ENCODE results near the gene PRKCB.
"Not testable (repeated sequence)": the region's sequence is repeated elsewhere in the genome, so short reads cannot be mapped to it uniquely, and the experiment has no call there.

PRKCB gene

GRCh38 chr16:24023621-24024020 lies 187.8 kb downstream of the PRKCB start:
- TF ChIP-seq TAF1 (IDR thresholded peaks at IDR 0.05; ENCODE audit: borderline replicate concordance, low read depth, low read length) (no peak), POLR2AphosphoS5 (IDR thresholded peaks at IDR 0.05; ENCODE audit: low read depth, low read length) (no peak), POLR2A (IDR thresholded peaks at IDR 0.05; ENCODE audit: low read depth, low read length) (no peak)
- FAIRE-seq (no peak), DNase-seq (ENCODE audit: insufficient read length) (no peak)

GRCh38 chr16:24024971-24025370 lies 189.2 kb downstream of the PRKCB start:
- FAIRE-seq (no peak), DNase-seq (ENCODE audit: insufficient read length) (no peak)
- TF ChIP-seq POLR2AphosphoS5 (IDR thresholded peaks at IDR 0.05; ENCODE audit: low read depth, low read length): no peak
- TF ChIP-seq POLR2A (IDR thresholded peaks at IDR 0.05; ENCODE audit: low read depth, low read length): no peak

- DNase-seq (ENCODE audit: insufficient read length) (no peak), FAIRE-seq (no peak)
- TF ChIP-seq POLR2AphosphoS5 (IDR thresholded peaks at IDR 0.05; ENCODE audit: low read depth, low read length) (no peak), TAF1 (IDR thresholded peaks at IDR 0.05; ENCODE audit: borderline replicate concordance, low read depth, low read length) (no peak), POLR2A (IDR thresholded peaks at IDR 0.05; ENCODE audit: low read depth, low read length) (no peak)
These were observed 191.7 kb downstream of the PRKCB start for GRCh38 chr16:24027466-24027865.

GRCh38 chr16:24029841-24030240 lies 194.1 kb downstream of the PRKCB start:
- not testable (repeated sequence) for FAIRE-seq; DNase-seq (ENCODE audit: insufficient read length)

- no peak for TF ChIP-seq POLR2AphosphoS5 (IDR thresholded peaks at IDR 0.05; ENCODE audit: low read depth, low read length)
- TF ChIP-seq TAF1 (IDR thresholded peaks at IDR 0.05; ENCODE audit: borderline replicate concordance, low read depth, low read length): no peak
- no peak for TF ChIP-seq POLR2A (IDR thresholded peaks at IDR 0.05; ENCODE audit: low read depth, low read length)
- DNase-seq (ENCODE audit: insufficient read length): peak; percentile 29
- no peak for FAIRE-seq
These were observed 199.5 kb downstream of the PRKCB start for GRCh38 chr16:24035127-24035842.

- no peak for FAIRE-seq
- no peak for TF ChIP-seq POLR2A (IDR thresholded peaks at IDR 0.05; ENCODE audit: low read depth, low read length)
- no peak for TF ChIP-seq POLR2AphosphoS5 (IDR thresholded peaks at IDR 0.05; ENCODE audit: low read depth, low read length)
- no peak for TF ChIP-seq TAF1 (IDR thresholded peaks at IDR 0.05; ENCODE audit: borderline replicate concordance, low read depth, low read length)
These were observed 200.3 kb downstream of the PRKCB start for GRCh38 chr16:24036038-24036543.

GRCh38 chr16:24036614-24037013 lies 200.8 kb downstream of the PRKCB start:
- FAIRE-seq (peak; percentile 92), DNase-seq (ENCODE audit: insufficient read length) (peak; percentile 31)
- TF ChIP-seq TAF1 (IDR thresholded peaks at IDR 0.05; ENCODE audit: borderline replicate concordance, low read depth, low read length) (no peak), POLR2A (IDR thresholded peaks at IDR 0.05; ENCODE audit: low read depth, low read length) (no peak), POLR2AphosphoS5 (IDR thresholded peaks at IDR 0.05; ENCODE audit: low read depth, low read length) (no peak)

More at GRCh38 chr16:24036038-24036543, 200.3 kb downstream of the PRKCB start:
- no peak for DNase-seq (ENCODE audit: insufficient read length)

- TF ChIP-seq POLR2AphosphoS5 (IDR thresholded peaks at IDR 0.05; ENCODE audit: low read depth, low read length) (no peak), TAF1 (IDR thresholded peaks at IDR 0.05; ENCODE audit: borderline replicate concordance, low read depth, low read length) (no peak), POLR2A (IDR thresholded peaks at IDR 0.05; ENCODE audit: low read depth, low read length) (no peak)
- DNase-seq (ENCODE audit: insufficient read length) (no peak), FAIRE-seq (no peak)
These were observed 201.6 kb downstream of the PRKCB start for GRCh38 chr16:24037335-24037734.

- TF ChIP-seq POLR2AphosphoS5 (IDR thresholded peaks at IDR 0.05; ENCODE audit: low read depth, low read length): no peak
- TF ChIP-seq TAF1 (IDR thresholded peaks at IDR 0.05; ENCODE audit: borderline replicate concordance, low read depth, low read length): no peak
- TF ChIP-seq POLR2A (IDR thresholded peaks at IDR 0.05; ENCODE audit: low read depth, low read length): no peak
- FAIRE-seq: peak; percentile 42
- peak; percentile 60 for DNase-seq (ENCODE audit: insufficient read length)
These were observed 206.2 kb downstream of the PRKCB start for GRCh38 chr16:24041834-24042631.

- no peak for DNase-seq (ENCODE audit: insufficient read length)
- TF ChIP-seq POLR2A (IDR thresholded peaks at IDR 0.05; ENCODE audit: low read depth, low read length) (no peak), POLR2AphosphoS5 (IDR thresholded peaks at IDR 0.05; ENCODE audit: low read depth, low read length) (no peak), TAF1 (IDR thresholded peaks at IDR 0.05; ENCODE audit: borderline replicate concordance, low read depth, low read length) (no peak)
- no peak for FAIRE-seq
These were observed 208.7 kb downstream of the PRKCB start for GRCh38 chr16:24044467-24044866.

- FAIRE-seq (no peak), DNase-seq (ENCODE audit: insufficient read length) (no peak)
- no peak for TF ChIP-seq POLR2AphosphoS5 (IDR thresholded peaks at IDR 0.05; ENCODE audit: low read depth, low read length)
- no peak for TF ChIP-seq TAF1 (IDR thresholded peaks at IDR 0.05; ENCODE audit: borderline replicate concordance, low read depth, low read length)
- TF ChIP-seq POLR2A (IDR thresholded peaks at IDR 0.05; ENCODE audit: low read depth, low read length): no peak
These were observed 209.9 kb downstream of the PRKCB start for GRCh38 chr16:24045641-24046040.

- FAIRE-seq: no peak
- DNase-seq (ENCODE audit: insufficient read length): no peak
- TF ChIP-seq POLR2AphosphoS5 (IDR thresholded peaks at IDR 0.05; ENCODE audit: low read depth, low read length): no peak
- no peak for TF ChIP-seq TAF1 (IDR thresholded peaks at IDR 0.05; ENCODE audit: borderline replicate concordance, low read depth, low read length)
- no peak for TF ChIP-seq POLR2A (IDR thresholded peaks at IDR 0.05; ENCODE audit: low read depth, low read length)
These were observed 210.7 kb downstream of the PRKCB start for GRCh38 chr16:24046442-24046841.
